GM11168 (cell line): ENCODE data around the gene AKR1E2.

Experiments used
- in situ Hi-C: fragments of 300-500 bp; cut with MboI; formaldehyde crosslinking; loops from one replicate; pipeline ENCODE4 v1.12.0; 2022; ENCODE audit warnings: low sequenced_read_pairs; ENCODE audit not compliant: unreplicated experiment

The AKR1E2 gene

GRCh38 chr10:4825868-4826791, at the start of gene AKR1E2:
Gene AKR1E2 (plus strand): TSS chr10:4826207. CDS start chr10:4826325, 118 bp downstream.
- in situ Hi-C loops = loop anchor here (25.0 kb wide), 1 partner anchor 561 kb away; no protein-coding TSS in a partner anchor

DNA sequence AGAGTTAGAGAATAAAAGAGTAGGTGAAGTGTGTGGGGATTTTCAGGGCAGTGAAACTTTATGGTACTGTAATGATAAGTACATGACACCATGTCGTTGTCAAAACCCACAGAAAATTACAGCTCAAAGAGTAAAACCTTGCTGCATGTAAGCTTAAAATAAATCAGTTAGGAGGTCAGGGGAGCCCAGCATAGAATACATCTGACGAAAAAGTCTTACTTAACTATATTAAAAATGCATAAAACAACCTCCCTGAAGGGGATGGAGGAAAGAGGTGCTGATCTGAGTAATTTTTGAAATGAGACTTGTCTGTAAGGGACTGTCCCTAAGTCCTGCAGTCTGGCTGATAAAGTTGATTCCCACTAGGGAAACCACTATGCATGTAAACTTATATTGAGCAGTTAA, 49.8 kb upstream of the AKR1E2 start:
- in situ Hi-C loops = no loop called here

DNA sequence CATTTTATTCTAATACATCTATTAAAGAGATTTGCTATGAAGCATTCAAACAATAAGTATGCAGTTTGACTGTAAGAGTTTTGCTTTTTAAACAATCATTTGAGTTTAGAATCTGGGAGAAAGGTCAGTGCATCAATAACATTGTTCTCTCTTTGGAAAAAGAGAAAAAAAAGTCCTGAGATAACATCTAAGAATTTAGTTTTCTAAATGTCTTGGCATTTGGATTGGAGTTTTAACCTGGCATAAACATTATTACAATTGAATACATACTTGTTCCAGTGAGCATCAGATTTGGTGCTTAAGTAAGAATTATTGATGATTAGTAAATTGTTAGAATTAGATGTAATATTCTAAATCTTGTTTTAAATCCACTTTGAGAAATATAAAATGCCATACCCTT, 47.2 kb upstream of the AKR1E2 start:
- in situ Hi-C loops = no loop called here

GRCh38 chr10:4780091-4780490, 45.9 kb upstream of the AKR1E2 start:
- in situ Hi-C loops = no loop called here

- in situ Hi-C loops = no loop called here
Observed at GRCh38 chr10:4780782-4781181, 45.2 kb upstream of the AKR1E2 start.

GRCh38 chr10:4781955-4782354, 44.1 kb upstream of the AKR1E2 start:
- in situ Hi-C loops = no loop called here

GRCh38 chr10:4784667-4785333, 41.2 kb upstream of the AKR1E2 start:
- in situ Hi-C loops = no loop called here

DNA sequence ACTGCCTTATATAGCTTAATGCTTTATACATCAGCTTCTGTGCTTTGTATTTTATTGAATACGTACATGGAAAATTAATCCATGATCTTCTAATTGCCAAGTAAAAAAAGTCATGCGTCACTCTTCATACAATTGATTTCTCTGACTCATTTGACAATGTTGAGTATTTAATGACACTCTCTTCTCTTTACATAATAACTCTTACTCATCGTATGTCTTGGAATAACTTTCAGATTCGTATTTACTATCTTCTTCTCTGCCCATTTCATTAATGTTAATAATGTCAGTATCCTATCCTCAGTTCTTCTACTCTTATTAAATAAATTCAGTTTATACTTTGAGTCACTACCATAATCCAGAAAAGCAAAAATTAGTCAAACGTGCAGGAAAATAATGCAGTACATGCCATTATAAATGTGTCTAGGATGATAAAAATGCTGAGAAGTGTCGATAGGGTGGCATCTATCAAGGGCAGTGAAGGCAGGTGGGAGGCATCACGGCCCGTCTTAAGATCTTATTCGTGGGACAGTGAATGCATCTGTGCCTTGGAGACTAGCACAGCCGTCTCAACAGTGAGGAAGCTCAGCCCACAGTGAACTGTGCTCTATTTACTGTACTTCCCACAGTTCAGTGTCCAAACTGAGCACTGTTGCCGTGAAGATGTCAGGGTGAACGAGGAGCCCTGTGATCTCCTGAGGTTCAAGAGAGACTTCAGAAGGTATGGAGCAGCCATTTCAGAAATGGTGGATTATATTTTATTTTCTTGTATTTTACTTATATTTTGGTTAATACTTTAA, 39.8 kb upstream of the AKR1E2 start:
- in situ Hi-C loops = no loop called here

- in situ Hi-C loops = no loop called here
Observed at GRCh38 chr10:4790045-4790444, 36.0 kb upstream of the AKR1E2 start.

- in situ Hi-C loops = no loop called here
Observed at GRCh38 chr10:4790922-4791321, 35.1 kb upstream of the AKR1E2 start.

- in situ Hi-C loops = no loop called here
Observed at GRCh38 chr10:4792381-4792780, 33.6 kb upstream of the AKR1E2 start.

GRCh38 chr10:4801405-4801804, 24.6 kb upstream of the AKR1E2 start:
- in situ Hi-C loops = no loop called here

DNA sequence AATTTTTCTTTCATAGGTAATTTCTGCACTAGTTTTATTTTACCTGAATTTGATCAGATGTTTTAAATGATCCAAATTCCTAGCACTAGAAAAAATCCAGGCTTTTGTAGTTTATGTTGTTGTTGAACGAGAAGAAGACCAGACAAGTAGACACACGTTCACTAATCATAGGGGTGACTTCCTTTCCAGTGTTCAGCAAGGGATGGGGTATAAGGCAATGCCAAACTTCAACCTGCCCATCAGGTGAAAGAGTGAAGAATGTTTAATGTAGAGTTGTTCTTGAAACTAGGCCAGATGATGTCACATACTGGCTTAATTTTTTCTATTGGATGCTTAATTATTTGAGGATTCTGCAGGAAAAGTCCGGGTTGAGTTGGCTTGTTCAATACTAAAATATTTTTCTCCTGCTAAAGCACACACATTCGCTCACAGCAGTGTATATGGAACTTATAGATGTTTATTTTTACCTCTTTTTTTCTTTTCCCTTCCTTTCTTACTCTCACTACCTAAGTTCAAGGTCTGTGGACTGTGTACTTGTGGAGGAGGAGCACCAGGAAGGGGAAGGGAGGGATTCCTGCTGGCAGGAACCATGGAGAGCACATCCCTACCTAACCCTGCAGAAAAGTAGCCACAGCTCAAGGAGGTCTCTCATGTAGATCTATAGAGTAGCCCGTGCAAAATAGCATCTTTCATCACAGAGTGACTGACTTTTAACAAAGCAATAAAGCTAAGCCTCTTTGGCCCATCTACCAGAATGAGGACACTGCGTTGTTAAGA, 23.1 kb upstream of the AKR1E2 start:
- in situ Hi-C loops = no loop called here

DNA sequence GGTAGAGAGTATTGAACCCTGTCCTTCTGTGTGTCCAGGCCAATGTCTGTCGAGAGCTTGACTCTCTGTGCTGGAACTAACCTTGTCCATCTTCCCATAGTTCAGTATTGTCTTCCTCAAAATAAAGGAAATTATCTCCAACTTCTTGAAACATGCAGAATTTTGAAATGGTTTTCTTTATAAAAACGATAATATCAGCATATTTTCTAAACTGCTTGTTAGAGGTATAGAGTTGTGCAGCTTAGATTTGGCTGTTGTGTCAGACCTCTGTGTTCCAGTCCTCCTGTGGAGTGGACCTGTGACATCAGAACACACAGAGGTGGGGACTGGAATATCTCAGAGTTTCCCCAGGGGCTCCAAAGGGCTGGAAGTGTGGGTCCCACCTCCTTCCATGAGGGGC, 22.2 kb upstream of the AKR1E2 start:
- in situ Hi-C loops = no loop called here

- in situ Hi-C loops = no loop called here
Observed at GRCh38 chr10:4804465-4804864, 21.5 kb upstream of the AKR1E2 start.

GRCh38 chr10:4806534-4806933, 19.5 kb upstream of the AKR1E2 start:
- in situ Hi-C loops = no loop called here

GRCh38 chr10:4807761-4808507, 18.1 kb upstream of the AKR1E2 start:
- in situ Hi-C loops = no loop called here

GRCh38 chr10:4809156-4809555, 16.9 kb upstream of the AKR1E2 start:
- in situ Hi-C loops = no loop called here

DNA sequence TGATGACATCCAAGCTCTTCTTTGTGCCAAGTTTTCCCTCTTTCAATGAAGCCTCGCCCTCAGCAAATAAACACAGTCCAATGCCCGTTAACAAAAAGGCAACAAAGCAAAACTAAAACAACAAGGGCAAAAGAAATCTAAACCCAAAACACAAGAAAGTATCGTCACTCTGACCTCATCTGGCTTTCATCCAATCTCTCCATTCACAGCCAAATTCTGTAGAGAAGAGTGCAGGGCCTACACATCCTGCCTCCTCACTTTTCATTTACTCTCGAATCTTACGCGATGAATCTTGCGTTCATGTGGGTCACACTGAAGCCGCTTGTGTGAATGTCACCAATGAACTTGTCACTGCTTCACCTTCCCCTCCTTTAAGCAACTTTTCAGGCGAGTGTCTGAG, 15.9 kb upstream of the AKR1E2 start:
- in situ Hi-C loops = no loop called here
